Osteoblast (primary cell): ENCODE data around the gene TTC33. TPM values are rescaled to one million over a fixed set of nuclear protein-coding genes. Genes with fewer than 3 reads are reported as not detected.
A peak's percentile ranks its signal among the peaks of the same experiment; 100 is the strongest.

ENCODE experiments used
- DNase-seq: peaks from one replicate; pipeline ENCODE4 v3.0.0; 2011; ENCODE audit warnings: low spot score, mixed read lengths; ENCODE audit not compliant: insufficient read length; ENCODE audit errors: missing footprints
- H2AFZ ChIP-seq: 2 replicates; pipeline ENCODE4 v1.6.0; 2011; ENCODE audit warnings: mild to moderate bottlenecking, low read length
- H3K27ac ChIP-seq: 2 replicates; pipeline ENCODE4 v1.5.1; 2011; ENCODE audit warnings: mild to moderate bottlenecking, low read depth, low read length, moderate library complexity
- H3K27me3 ChIP-seq: 2 replicates; pipeline ENCODE4 v1.6.0; 2012; ENCODE audit warnings: mild to moderate bottlenecking, control low read depth, inconsistent platforms, low read length, moderate library complexity; ENCODE audit not compliant: insufficient read depth
- H3K36me3 ChIP-seq: 2 replicates; pipeline ENCODE4 v1.5.1; 2011; ENCODE audit warnings: mild to moderate bottlenecking, low read length, control low read depth, moderate library complexity; ENCODE audit not compliant: insufficient read depth
- H3K4me1 ChIP-seq: 2 replicates; pipeline ENCODE4 v1.5.1; 2011; ENCODE audit warnings: mild to moderate bottlenecking, low read length, control low read depth, moderate library complexity; ENCODE audit not compliant: insufficient read depth
- H3K4me2 ChIP-seq: 2 replicates; pipeline ENCODE4 v1.6.0; 2011; ENCODE audit warnings: mild to moderate bottlenecking, low read length; ENCODE audit not compliant: insufficient read depth
- H3K4me3 ChIP-seq: fragments of 200-600 bp; sonication (generic); 3 replicates; pipeline ENCODE4 v1.5.1; 2012; ENCODE audit warnings: mild to moderate bottlenecking, low read length, inconsistent platforms; ENCODE audit not compliant: insufficient read depth
- H3K79me2 ChIP-seq: 2 replicates; pipeline ENCODE4 v1.6.0; 2012; ENCODE audit warnings: mild to moderate bottlenecking, low read length, control low read depth, inconsistent platforms; ENCODE audit not compliant: insufficient read depth
- H3K9me3 ChIP-seq: 2 replicates; pipeline ENCODE4 v1.5.1; 2011; ENCODE audit warnings: low read depth, low read length, control low read depth
- H4K20me1 ChIP-seq: 2 replicates; pipeline ENCODE4 v1.6.0; 2012; ENCODE audit warnings: mild to moderate bottlenecking, low read length, control low read depth; ENCODE audit not compliant: insufficient read depth
- small RNA-seq: library from RNA; depleted of rRNA; stranded (forward); fragments of <200 nt; gene quantifications from one replicate; pipeline ENCODE3, GENCODE V24; 2012
- total RNA-seq: library from RNA; depleted of rRNA; stranded (reverse); fragments of >200 nt; gene quantifications from 2 replicates; pipeline ENCODE4 v1.2.3, GENCODE V29; 2012
- TF ChIP-seq, protein P1 (sequence below): IDR thresholded peaks from 2 replicates; pipeline ENCODE4 v1.5.1; 2011; ENCODE audit warnings: mild to moderate bottlenecking, low read depth, low read length, moderate library complexity; ENCODE audit errors: extremely low read depth

TTC33 gene
- total RNA-seq, 1 donor: 14.5 TPM

DNA sequence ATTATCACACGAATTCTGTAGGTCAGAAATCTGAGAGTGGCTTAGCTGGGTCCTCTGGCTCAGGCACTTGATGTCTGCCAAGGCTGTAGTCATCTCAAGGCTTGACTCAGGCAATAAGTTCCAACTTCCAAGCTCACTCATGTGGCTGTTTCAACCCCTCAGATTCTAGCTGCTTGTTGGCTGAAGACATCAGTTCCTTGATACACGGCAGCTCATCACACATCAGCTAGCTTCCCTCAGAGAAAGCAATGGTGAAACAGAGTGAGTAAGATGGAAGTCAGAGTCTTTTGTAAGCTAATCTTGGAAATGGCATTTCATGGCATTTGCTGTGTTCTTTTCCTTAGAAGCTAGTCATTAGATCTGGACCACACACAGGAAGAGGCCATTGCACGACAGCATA lies 280.2 kb downstream of the TTC33 start:
- no peak for DNase-seq
- Histone ChIP-seq H3K4me2 (no peak overlapping the region), H3K27ac (peak overlapping the region; percentile 4), H3K79me2 (no peaks in the 10 kb centered on the region), H2AFZ (no peak overlapping the region), H3K4me3 (no peak overlapping the region), H3K4me1 (peaks cover 40% of the 10 kb centered on the region), H3K36me3 (no peaks in the 10 kb centered on the region), H3K27me3 (no peaks in the 10 kb centered on the region), H4K20me1 (no peaks in the 10 kb centered on the region), H3K9me3 (no peaks in the 10 kb centered on the region)
- TF ChIP-seq, protein P1, sequence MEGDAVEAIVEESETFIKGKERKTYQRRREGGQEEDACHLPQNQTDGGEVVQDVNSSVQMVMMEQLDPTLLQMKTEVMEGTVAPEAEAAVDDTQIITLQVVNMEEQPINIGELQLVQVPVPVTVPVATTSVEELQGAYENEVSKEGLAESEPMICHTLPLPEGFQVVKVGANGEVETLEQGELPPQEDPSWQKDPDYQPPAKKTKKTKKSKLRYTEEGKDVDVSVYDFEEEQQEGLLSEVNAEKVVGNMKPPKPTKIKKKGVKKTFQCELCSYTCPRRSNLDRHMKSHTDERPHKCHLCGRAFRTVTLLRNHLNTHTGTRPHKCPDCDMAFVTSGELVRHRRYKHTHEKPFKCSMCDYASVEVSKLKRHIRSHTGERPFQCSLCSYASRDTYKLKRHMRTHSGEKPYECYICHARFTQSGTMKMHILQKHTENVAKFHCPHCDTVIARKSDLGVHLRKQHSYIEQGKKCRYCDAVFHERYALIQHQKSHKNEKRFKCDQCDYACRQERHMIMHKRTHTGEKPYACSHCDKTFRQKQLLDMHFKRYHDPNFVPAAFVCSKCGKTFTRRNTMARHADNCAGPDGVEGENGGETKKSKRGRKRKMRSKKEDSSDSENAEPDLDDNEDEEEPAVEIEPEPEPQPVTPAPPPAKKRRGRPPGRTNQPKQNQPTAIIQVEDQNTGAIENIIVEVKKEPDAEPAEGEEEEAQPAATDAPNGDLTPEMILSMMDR: no peak

DNA sequence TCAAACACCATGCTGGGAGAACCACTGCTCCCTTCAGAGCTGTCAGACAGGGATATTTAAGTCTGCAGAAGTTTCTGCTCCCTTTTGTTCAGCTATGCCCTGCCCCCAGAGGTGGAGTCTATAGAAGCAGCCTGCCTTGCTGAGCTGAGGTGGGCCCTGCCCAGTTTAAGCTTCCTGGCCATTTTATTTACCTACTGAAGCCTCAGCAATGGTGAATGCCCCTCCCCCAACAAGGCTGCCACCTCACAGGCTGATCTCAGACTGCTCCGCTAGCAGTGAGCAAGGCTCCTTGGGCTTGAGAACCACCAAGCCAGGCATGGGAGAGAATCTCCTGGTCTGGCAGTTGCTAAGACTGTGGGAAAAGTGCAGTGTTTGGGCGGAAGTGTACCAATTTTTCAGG lies 281.5 kb downstream of the TTC33 start:
- Histone ChIP-seq H3K4me1 (peaks cover 36% of the 10 kb centered on the region), H2AFZ (no peak overlapping the region), H3K27me3 (no peaks in the 10 kb centered on the region), H3K4me2 (no peak overlapping the region), H3K9me3 (no peaks in the 10 kb centered on the region), H3K79me2 (no peaks in the 10 kb centered on the region), H3K27ac (no peak overlapping the region), H3K36me3 (no peaks in the 10 kb centered on the region), H3K4me3 (no peak overlapping the region), H4K20me1 (no peaks in the 10 kb centered on the region)
- TF ChIP-seq, protein P1: no peak
- no peak for DNase-seq

DNA sequence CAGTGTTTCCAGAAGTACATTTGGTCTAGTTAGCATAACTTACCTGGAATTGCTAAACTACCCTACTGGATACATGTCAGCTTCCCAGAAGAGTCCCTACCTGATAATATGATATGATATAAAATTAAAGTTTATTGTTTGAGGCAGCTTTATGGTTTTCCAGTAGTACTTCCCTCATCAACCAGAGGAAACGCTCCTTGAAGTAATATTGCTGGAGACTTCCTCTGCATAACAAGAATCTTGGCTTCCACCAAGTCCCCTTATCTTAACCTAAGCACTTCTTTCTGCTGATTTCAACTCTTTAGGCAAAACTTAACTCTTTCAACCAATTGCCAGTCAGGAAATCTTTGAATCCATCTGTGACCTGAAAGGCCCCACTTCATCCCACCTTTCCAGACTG lies 290.3 kb downstream of the TTC33 start:
- TF ChIP-seq, protein P1: no peak
- no peaks in the 10 kb centered on the region for H4K20me1 ChIP-seq
- no peak overlapping the region for H3K4me3 ChIP-seq
- no peak overlapping the region for H3K4me2 ChIP-seq
- H2AFZ ChIP-seq: no peak overlapping the region
- H3K36me3 ChIP-seq: no peaks in the 10 kb centered on the region
- H3K4me1 ChIP-seq: peaks cover 9% of the 10 kb centered on the region
- H3K27me3 ChIP-seq: no peaks in the 10 kb centered on the region
- H3K27ac ChIP-seq: no peak overlapping the region
- no peak for DNase-seq
- no peaks in the 10 kb centered on the region for H3K9me3 ChIP-seq
- no peaks in the 10 kb centered on the region for H3K79me2 ChIP-seq

GRCh38 chr5:40464511-40464910 lies 291.2 kb downstream of the TTC33 start:
- H4K20me1 ChIP-seq: no peaks in the 10 kb centered on the region
- no peaks in the 10 kb centered on the region for H3K9me3 ChIP-seq
- H3K79me2 ChIP-seq: no peaks in the 10 kb centered on the region
- TF ChIP-seq, protein P1: no peak
- H2AFZ ChIP-seq: no peak overlapping the region
- no peaks in the 10 kb centered on the region for H3K27me3 ChIP-seq
- H3K4me1 ChIP-seq: peaks cover 9% of the 10 kb centered on the region
- no peak overlapping the region for H3K4me3 ChIP-seq
- no peak for DNase-seq
- no peaks in the 10 kb centered on the region for H3K36me3 ChIP-seq
- peak overlapping the region; percentile 45 for H3K4me2 ChIP-seq
- no peak overlapping the region for H3K27ac ChIP-seq

Small RNA genes lying within 50 kb of the gene (small RNA-seq; reads per million reads assigned to genes)
- not detected for gene RF00092
- gene RF00191: not detected

Other genes starting within 250 kb of the TTC33 start
- gene PTGER4, start 76.0 kb downstream of the TTC33 start, total RNA-seq: 10.6 and 15.2 TPM in 2 replicates
- gene PRKAA1, start 42.4 kb upstream of the TTC33 start, total RNA-seq: 95.5 and 110 TPM in 2 replicates
- gene RPL37, start 79.3 kb upstream of the TTC33 start, total RNA-seq: 220 and 385 TPM in 2 replicates
- 19.5 and 24.8 TPM in 2 replicates for gene CARD6, start 85.4 kb upstream of the TTC33 start, total RNA-seq
- 0.36 and 0.88 TPM in 2 replicates for gene C7, start 153.5 kb upstream of the TTC33 start, total RNA-seq